Karpas-422 (cell line): ENCODE results near the gene RBM20. TPM values are rescaled to one million over a fixed set of nuclear protein-coding genes. Genes with fewer than 3 reads are reported as not detected.

Experiments used
- DNase-seq: peaks from one replicate; pipeline ENCODE4 v3.0.0-alpha.2; 2015
- H2AFZ ChIP-seq: fragments of 200-600 bp; sonication (generic); 2 replicates; pipeline ENCODE4 v1.6.1; 2014; ENCODE audit warnings: antibody characterized with exemption, low read length, mixed read lengths
- H3K27ac ChIP-seq: fragments of 200-600 bp; sonication (generic); 2 replicates; pipeline ENCODE4 v1.5.1; 2014; ENCODE audit warnings: mild to moderate bottlenecking, low read length, moderate library complexity
- H3K27me3 ChIP-seq: fragments of 200-600 bp; sonication (generic); 2 replicates; pipeline ENCODE4 v1.6.1; 2014; ENCODE audit warnings: low read length, mixed read lengths
- H3K36me3 ChIP-seq: fragments of 200-600 bp; sonication (generic); 2 replicates; pipeline ENCODE4 v1.6.1; 2014; ENCODE audit warnings: low read length, mixed read lengths; ENCODE audit not compliant: insufficient read depth
- H3K4me1 ChIP-seq: fragments of 200-600 bp; sonication (generic); 2 replicates; pipeline ENCODE4 v1.6.1; 2014; ENCODE audit warnings: mild to moderate bottlenecking, low read length, mixed read lengths
- H3K4me2 ChIP-seq: fragments of 200-600 bp; sonication (generic); 2 replicates; pipeline ENCODE4 v1.6.1; 2014; ENCODE audit warnings: low read length, low read depth, mild to moderate bottlenecking; ENCODE audit not compliant: poor library complexity, severe bottlenecking
- H3K4me3 ChIP-seq: fragments of 200-600 bp; sonication (generic); 2 replicates; pipeline ENCODE4 v1.5.1; 2014; ENCODE audit warnings: mild to moderate bottlenecking, antibody characterized with exemption, low read length, mixed read lengths
- H3K79me2 ChIP-seq: fragments of 200-600 bp; sonication (generic); 2 replicates; pipeline ENCODE4 v1.6.1; 2014; ENCODE audit warnings: mild to moderate bottlenecking, low read length, mixed read lengths
- H3K9ac ChIP-seq: fragments of 200-600 bp; sonication (generic); 2 replicates; pipeline ENCODE4 v1.6.0; 2014; ENCODE audit warnings: low read length
- H3K9me2 ChIP-seq: fragments of 200-600 bp; sonication (generic), shearing (Covaris generic); replicated peaks from 2 replicates; pipeline ENCODE4 v1.6.0; 2014; ENCODE audit warnings: mild to moderate bottlenecking, low read length, moderate library complexity; ENCODE audit not compliant: insufficient read depth
- H3K9me3 ChIP-seq: fragments of 300-700, 200-600 bp; sonication (generic); 2 replicates; pipeline ENCODE4 v1.6.1; 2014; ENCODE audit warnings: low read length, mixed read lengths
- H4K20me1 ChIP-seq: fragments of 200-600 bp; sonication (generic); 2 replicates; pipeline ENCODE4 v1.6.1; 2014; ENCODE audit warnings: mild to moderate bottlenecking, antibody characterized with exemption, low read length, low read depth; ENCODE audit not compliant: insufficient read depth
- total RNA-seq: library from RNA; depleted of rRNA; stranded (reverse); fragments of >200 nt; shearing (Covaris generic); gene quantifications from 2 replicates; pipeline ENCODE4 v1.2.3, GENCODE V29; 2014; ENCODE audit warnings: low replicate concordance

RBM20 gene
- total RNA-seq, 1 experiment from 2014 or later = not detected

DNA sequence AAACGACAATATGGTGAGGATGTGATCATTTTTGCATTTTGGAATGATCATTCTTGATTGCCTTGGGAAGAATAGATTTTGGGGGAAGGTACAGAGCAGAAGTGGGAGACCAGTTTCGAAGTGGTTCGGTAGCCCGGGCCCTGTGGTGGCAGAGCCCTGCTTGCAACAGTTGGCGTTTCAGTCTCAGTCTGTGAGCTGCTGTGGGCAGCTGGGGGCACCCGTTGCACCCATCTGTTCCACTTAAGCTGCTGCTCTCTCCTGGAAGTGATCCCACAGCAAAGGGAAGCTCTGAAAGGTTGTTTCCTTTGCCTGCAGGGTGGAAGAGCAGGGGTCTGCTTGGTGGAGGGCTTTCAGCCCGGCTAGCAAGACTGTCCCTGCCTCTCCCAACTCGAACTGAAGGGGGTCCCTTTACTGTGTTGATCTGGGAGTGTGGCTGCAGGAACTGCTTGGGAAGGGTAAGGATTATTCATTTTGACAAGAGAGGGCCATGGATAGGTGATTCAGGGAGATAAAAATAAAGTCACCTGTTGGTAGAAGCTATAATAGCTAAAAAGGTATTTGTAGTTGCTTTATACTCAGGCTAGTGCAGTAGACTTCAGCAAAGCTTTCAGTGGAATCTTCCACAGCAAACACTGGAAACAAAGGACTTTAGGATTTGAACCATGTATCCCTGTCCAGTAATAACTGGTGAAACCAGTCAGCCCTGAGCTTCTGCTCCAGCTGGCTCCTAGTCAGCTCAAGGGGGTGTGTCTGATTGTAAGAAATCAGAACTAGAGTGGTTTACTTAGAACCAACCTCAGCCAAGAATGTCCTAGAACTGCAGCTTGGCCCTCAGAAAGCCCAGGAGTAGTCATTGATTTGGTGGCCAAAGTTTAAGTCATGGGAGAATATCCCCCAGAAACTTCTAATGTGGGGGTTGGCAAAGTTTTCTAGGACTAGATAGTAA is 174.4 kb downstream of the RBM20 start:
- Histone ChIP-seq H3K27ac (no peak overlapping the region), H3K4me1 (no peaks in the 10 kb centered on the region), H3K9ac (no peak overlapping the region), H3K4me3 (no peak overlapping the region), H3K9me3 (no peaks in the 10 kb centered on the region), H3K36me3 (no peaks in the 10 kb centered on the region), H3K4me2 (no peak overlapping the region), H3K9me2 (no peaks in the 10 kb centered on the region), H3K79me2 (no peaks in the 10 kb centered on the region), H4K20me1 (no peaks in the 10 kb centered on the region), H3K27me3 (no peaks in the 10 kb centered on the region), H2AFZ (no peak overlapping the region)
- no peak for DNase-seq

- H3K36me3 ChIP-seq = no peaks in the 10 kb centered on the region
- H3K27ac ChIP-seq = no peak overlapping the region
- H3K9me2 ChIP-seq = no peaks in the 10 kb centered on the region
- no peaks in the 10 kb centered on the region for H3K9me3 ChIP-seq
- H3K9ac ChIP-seq = no peak overlapping the region
- H3K79me2 ChIP-seq = no peaks in the 10 kb centered on the region
- no peaks in the 10 kb centered on the region for H4K20me1 ChIP-seq
- H3K4me3 ChIP-seq = no peak overlapping the region
- H2AFZ ChIP-seq = no peak overlapping the region
- no peaks in the 10 kb centered on the region for H3K4me1 ChIP-seq
- no peak for DNase-seq
- H3K4me2 ChIP-seq = no peak overlapping the region
- no peaks in the 10 kb centered on the region for H3K27me3 ChIP-seq
Observed at GRCh38 chr10:110820321-110820814, 176.2 kb downstream of the RBM20 start.

DNA sequence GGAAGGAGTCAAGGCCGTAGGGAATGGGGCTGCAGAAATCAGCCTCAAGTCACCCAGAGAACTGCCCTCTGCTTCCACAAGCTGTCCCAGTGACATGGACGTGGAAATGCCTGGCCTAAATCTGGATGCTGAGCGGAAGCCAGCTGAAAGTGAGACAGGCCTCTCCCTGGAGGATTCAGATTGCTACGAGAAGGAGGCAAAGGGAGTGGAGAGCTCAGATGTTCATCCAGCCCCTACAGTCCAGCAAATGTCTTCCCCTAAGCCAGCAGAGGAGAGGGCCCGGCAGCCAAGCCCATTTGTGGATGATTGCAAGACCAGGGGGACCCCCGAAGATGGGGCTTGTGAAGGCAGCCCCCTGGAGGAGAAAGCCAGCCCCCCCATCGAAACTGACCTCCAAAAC is 177.4 kb downstream of the RBM20 start:
- no peaks in the 10 kb centered on the region for H3K27me3 ChIP-seq
- H2AFZ ChIP-seq = no peak overlapping the region
- H4K20me1 ChIP-seq = no peaks in the 10 kb centered on the region
- no peaks in the 10 kb centered on the region for H3K9me2 ChIP-seq
- no peak overlapping the region for H3K27ac ChIP-seq
- DNase-seq = no peak
- H3K9ac ChIP-seq = no peak overlapping the region
- H3K9me3 ChIP-seq = no peaks in the 10 kb centered on the region
- H3K79me2 ChIP-seq = no peaks in the 10 kb centered on the region
- no peaks in the 10 kb centered on the region for H3K36me3 ChIP-seq
- no peak overlapping the region for H3K4me2 ChIP-seq
- no peak overlapping the region for H3K4me3 ChIP-seq
- H3K4me1 ChIP-seq = no peaks in the 10 kb centered on the region

DNA sequence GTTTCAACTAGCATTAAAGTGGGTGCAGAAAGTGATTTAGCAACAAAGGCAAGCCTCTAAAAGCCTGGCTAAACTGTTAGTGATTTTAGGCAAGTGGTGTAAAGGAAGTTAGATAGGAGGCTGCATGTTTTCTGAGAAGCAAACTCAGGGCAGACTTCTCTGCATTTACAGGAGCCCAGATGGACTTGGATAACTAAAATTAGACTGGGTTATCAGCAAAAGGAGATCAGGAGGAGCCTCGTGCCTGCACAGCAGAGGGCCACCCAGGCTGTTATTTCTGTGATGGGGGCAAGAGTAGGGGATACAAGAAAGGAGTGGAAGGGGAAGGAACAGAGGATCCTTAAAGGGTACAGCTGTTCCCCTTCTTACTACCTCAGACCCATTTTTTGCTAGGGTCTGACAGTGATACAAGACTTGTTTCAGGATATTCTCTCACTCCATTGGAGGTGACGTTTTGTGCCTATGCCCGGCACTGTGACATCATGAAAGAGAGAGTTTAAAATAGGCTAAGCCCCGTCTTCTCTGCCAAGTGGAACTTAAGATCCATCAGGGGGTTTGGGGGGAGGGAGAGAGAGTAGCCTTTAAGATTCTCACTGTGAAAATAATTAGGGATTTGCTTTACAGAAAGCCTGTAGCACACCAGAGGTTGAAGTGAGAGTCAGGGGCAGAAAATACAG is 178.0 kb downstream of the RBM20 start:
- Histone ChIP-seq H3K4me2 (no peak overlapping the region), H3K9me3 (no peaks in the 10 kb centered on the region), H3K4me3 (no peak overlapping the region), H3K9ac (no peak overlapping the region), H3K27ac (no peak overlapping the region), H3K36me3 (no peaks in the 10 kb centered on the region), H3K79me2 (no peaks in the 10 kb centered on the region), H3K27me3 (no peaks in the 10 kb centered on the region), H3K9me2 (no peaks in the 10 kb centered on the region), H4K20me1 (no peaks in the 10 kb centered on the region), H2AFZ (no peak overlapping the region), H3K4me1 (no peaks in the 10 kb centered on the region)
- DNase-seq = no peak

DNA sequence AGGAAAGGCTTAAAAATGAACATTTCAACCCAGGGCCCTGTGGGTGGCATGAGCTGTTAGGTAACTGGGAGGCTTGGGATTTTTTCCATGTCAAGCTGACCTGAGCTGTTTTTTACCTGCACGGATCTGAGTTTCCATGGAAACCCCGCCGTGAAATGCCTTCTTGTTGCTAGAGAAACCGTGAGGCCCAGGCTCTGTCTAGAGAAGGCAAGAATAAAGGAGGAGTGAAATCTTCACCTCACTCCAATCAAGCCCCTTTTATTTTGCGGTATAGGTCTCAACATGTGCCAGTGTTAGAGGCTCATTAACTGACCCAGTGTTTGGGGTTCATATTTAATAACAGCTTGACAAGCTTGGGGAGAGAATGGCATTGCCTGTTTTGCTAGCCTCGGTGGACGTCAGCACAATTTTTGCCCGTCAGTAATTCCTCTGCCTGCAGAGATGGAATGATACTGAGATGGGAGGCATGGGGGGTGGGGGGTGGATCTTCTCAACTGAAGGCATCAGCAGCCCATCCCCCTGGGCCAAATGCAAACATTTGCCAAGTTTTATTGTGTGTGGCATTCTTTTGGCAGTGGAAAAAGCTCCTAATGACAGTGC is 178.7 kb downstream of the RBM20 start:
- H3K4me1 ChIP-seq = no peaks in the 10 kb centered on the region
- no peak overlapping the region for H3K9ac ChIP-seq
- H4K20me1 ChIP-seq = no peaks in the 10 kb centered on the region

GRCh38 chr10:110824152-110824441 is 180.0 kb downstream of the RBM20 start:
- no peaks in the 10 kb centered on the region for H3K79me2 ChIP-seq
- H3K4me2 ChIP-seq = no peak overlapping the region
- no peaks in the 10 kb centered on the region for H4K20me1 ChIP-seq
- no peak overlapping the region for H3K9ac ChIP-seq
- H3K27me3 ChIP-seq = no peaks in the 10 kb centered on the region
- H3K4me3 ChIP-seq = no peak overlapping the region
- DNase-seq = no peak
- H3K9me3 ChIP-seq = no peaks in the 10 kb centered on the region
- H2AFZ ChIP-seq = no peak overlapping the region
- no peaks in the 10 kb centered on the region for H3K36me3 ChIP-seq
- no peaks in the 10 kb centered on the region for H3K4me1 ChIP-seq
- no peaks in the 10 kb centered on the region for H3K9me2 ChIP-seq
- H3K27ac ChIP-seq = no peak overlapping the region

More for the DNA sequence above, 178.7 kb downstream of the RBM20 start:
- Histone ChIP-seq H3K27ac (no peak overlapping the region), H2AFZ (no peak overlapping the region), H3K27me3 (no peaks in the 10 kb centered on the region), H3K9me2 (no peaks in the 10 kb centered on the region), H3K79me2 (no peaks in the 10 kb centered on the region), H3K4me3 (no peak overlapping the region), H3K9me3 (no peaks in the 10 kb centered on the region), H3K4me2 (no peak overlapping the region), H3K36me3 (no peaks in the 10 kb centered on the region)
- no peak for DNase-seq

- Histone ChIP-seq H3K9ac (no peak overlapping the region), H3K4me2 (no peak overlapping the region), H3K4me3 (no peak overlapping the region), H3K27ac (no peak overlapping the region), H3K9me2 (no peaks in the 10 kb centered on the region), H3K4me1 (no peaks in the 10 kb centered on the region), H3K36me3 (no peaks in the 10 kb centered on the region), H4K20me1 (no peaks in the 10 kb centered on the region), H3K9me3 (no peaks in the 10 kb centered on the region), H2AFZ (no peak overlapping the region), H3K27me3 (no peaks in the 10 kb centered on the region), H3K79me2 (no peaks in the 10 kb centered on the region)
- no peak for DNase-seq
Observed at GRCh38 chr10:110824660-110825059, 180.5 kb downstream of the RBM20 start.

GRCh38 chr10:110825508-110825907 is 181.4 kb downstream of the RBM20 start:
- H3K27ac ChIP-seq = no peak overlapping the region
- no peak for DNase-seq
- H4K20me1 ChIP-seq = no peaks in the 10 kb centered on the region
- H3K9me3 ChIP-seq = no peaks in the 10 kb centered on the region
- H3K36me3 ChIP-seq = no peaks in the 10 kb centered on the region
- H3K9me2 ChIP-seq = no peaks in the 10 kb centered on the region
- no peaks in the 10 kb centered on the region for H3K27me3 ChIP-seq
- H3K4me1 ChIP-seq = no peaks in the 10 kb centered on the region
- H2AFZ ChIP-seq = no peak overlapping the region
- H3K4me3 ChIP-seq = no peak overlapping the region
- H3K9ac ChIP-seq = no peak overlapping the region
- no peaks in the 10 kb centered on the region for H3K79me2 ChIP-seq
- no peak overlapping the region for H3K4me2 ChIP-seq
